SK-N-SH treated with all-trans-retinoic acid at 6 μM for 48 hours (cell line): ENCODE data around the gene KRTCAP2.
"Not testable (repeated sequence)": the region's sequence is repeated elsewhere in the genome, so short reads cannot be mapped to it uniquely, and the experiment has no call there.

Source experiments
- ARNTL ChIP-seq: fragments of 450-650 bp; formaldehyde crosslinking; IDR thresholded peaks from 2 replicates; pipeline ENCODE4 v1.5.0; 2020; ENCODE audit warnings: low read depth, mild to moderate bottlenecking, moderate library complexity, borderline replicate concordance
- CREB5 ChIP-seq: fragments of 250-450 bp; sonication (Bioruptor Pico); IDR thresholded peaks from 2 replicates; pipeline ENCODE4 v1.5.1; 2020; ENCODE audit warnings: low read depth, mild to moderate bottlenecking, moderate library complexity
- ISL1 ChIP-seq: fragments of 250-450 bp; sonication (Bioruptor Pico); IDR thresholded peaks from 2 replicates; pipeline ENCODE4 v2.1.2; 2022; ENCODE audit warnings: mild to moderate bottlenecking, moderate library complexity
- PPARA ChIP-seq: fragments of 250-450 bp; sonication (Bioruptor Pico); IDR thresholded peaks from 2 replicates; pipeline ENCODE4 v1.5.0; 2020; ENCODE audit warnings: mild to moderate bottlenecking, borderline replicate concordance
- TOX ChIP-seq: fragments of 250-450 bp; sonication (Bioruptor Pico); IDR thresholded peaks from 2 replicates; pipeline ENCODE4 v1.8.0; 2021; ENCODE audit warnings: mild to moderate bottlenecking, moderate library complexity, borderline replicate concordance
- ZC3H10 ChIP-seq: fragments of 250-450 bp; sonication (Bioruptor Pico); IDR thresholded peaks from 2 replicates; pipeline ENCODE4 v1.5.1; 2021; ENCODE audit warnings: mild to moderate bottlenecking, moderate library complexity
- ZFP30 ChIP-seq: fragments of 450-650 bp; formaldehyde crosslinking; IDR thresholded peaks from 2 replicates; pipeline ENCODE4 v1.5.0; 2022; ENCODE audit warnings: mild to moderate bottlenecking, moderate library complexity
- ZNF565 ChIP-seq: fragments of 450-650 bp; formaldehyde crosslinking; conservative IDR thresholded peaks from 2 replicates; pipeline ENCODE4 v1.5.0; 2020; ENCODE audit warnings: low read depth, mild to moderate bottlenecking, moderate library complexity
- ZNF70 ChIP-seq: fragments of 450-650 bp; formaldehyde crosslinking; IDR thresholded peaks from 2 replicates; pipeline ENCODE4 v1.5.0; 2020; ENCODE audit warnings: mild to moderate bottlenecking, moderate library complexity
- TF ChIP-seq, protein P1 (sequence below): fragments of 250-450 bp; sonication (Bioruptor Pico); IDR thresholded peaks from 2 replicates; pipeline ENCODE4 v1.5.0; 2020; ENCODE audit warnings: mild to moderate bottlenecking, moderate library complexity

GRCh38 chr1:155212051-155212440, 38.9 kb upstream of the KRTCAP2 start:
- TF ChIP-seq, protein P1, sequence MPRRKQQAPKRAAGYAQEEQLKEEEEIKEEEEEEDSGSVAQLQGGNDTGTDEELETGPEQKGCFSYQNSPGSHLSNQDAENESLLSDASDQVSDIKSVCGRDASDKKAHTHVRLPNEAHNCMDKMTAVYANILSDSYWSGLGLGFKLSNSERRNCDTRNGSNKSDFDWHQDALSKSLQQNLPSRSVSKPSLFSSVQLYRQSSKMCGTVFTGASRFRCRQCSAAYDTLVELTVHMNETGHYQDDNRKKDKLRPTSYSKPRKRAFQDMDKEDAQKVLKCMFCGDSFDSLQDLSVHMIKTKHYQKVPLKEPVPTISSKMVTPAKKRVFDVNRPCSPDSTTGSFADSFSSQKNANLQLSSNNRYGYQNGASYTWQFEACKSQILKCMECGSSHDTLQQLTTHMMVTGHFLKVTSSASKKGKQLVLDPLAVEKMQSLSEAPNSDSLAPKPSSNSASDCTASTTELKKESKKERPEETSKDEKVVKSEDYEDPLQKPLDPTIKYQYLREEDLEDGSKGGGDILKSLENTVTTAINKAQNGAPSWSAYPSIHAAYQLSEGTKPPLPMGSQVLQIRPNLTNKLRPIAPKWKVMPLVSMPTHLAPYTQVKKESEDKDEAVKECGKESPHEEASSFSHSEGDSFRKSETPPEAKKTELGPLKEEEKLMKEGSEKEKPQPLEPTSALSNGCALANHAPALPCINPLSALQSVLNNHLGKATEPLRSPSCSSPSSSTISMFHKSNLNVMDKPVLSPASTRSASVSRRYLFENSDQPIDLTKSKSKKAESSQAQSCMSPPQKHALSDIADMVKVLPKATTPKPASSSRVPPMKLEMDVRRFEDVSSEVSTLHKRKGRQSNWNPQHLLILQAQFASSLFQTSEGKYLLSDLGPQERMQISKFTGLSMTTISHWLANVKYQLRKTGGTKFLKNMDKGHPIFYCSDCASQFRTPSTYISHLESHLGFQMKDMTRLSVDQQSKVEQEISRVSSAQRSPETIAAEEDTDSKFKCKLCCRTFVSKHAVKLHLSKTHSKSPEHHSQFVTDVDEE (CRISPR knock-in tag): not testable (repeated sequence)
- not testable (repeated sequence) for TF ChIP-seq ZFP30 (CRISPR knock-in tag); ZC3H10 (CRISPR knock-in tag); PPARA (CRISPR knock-in tag); CREB5 (CRISPR knock-in tag); ZNF565; ARNTL (CRISPR knock-in tag); ISL1 (CRISPR knock-in tag); TOX (CRISPR knock-in tag); ZNF70 (CRISPR knock-in tag)
